LoVo (cell line): Measurements from ENCODE around the gene NAXE.
A peak's percentile ranks its signal among the peaks of the same experiment; 100 is the strongest.
"Not testable (repeated sequence)": the region's sequence is repeated elsewhere in the genome, so short reads cannot be mapped to it uniquely, and the experiment has no call there.

ENCODE experiments used
- DNase-seq: peaks from one replicate; pipeline ENCODE4 v3.0.0-alpha.2; 2016; ENCODE audit warnings: low spot score

NAXE gene

DNA sequence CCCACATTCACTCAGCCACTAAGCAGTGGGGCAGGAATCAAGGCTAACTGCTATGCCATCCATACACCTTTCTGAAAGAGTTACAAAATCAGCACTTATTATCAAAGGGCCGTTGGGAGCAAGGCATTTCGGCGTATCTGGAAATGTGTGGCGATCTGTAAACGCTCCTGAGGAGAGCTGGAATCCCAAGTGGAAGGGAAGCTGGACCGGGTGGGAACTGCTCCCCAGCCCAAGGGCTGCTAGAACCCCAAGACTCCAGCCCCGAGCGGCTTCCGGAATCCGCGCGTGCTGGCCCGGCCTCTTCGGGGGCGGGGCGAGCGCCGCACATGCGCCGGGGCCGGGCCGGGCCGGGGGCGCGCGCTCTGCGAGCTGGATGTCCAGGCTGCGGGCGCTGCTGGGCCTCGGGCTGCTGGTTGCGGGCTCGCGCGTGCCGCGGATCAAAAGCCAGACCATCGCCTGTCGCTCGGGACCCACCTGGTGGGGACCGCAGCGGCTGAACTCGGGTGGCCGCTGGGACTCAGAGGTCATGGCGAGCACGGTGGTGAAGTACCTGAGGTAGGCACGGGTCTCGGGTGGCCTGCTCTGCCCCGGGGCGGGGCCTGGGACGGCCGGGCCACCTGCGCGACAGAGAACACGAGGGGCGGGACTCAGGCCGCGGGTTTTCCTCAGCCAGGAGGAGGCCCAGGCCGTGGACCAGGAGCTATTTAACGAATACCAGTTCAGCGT, at the start of gene NAXE:
Gene NAXE, plus strand, starts transcription at position 345 of the 726 bp plus-strand sequence. Its CDS starts 29 bp downstream, at position 374.
- peak; percentile 69 for DNase-seq

DNA sequence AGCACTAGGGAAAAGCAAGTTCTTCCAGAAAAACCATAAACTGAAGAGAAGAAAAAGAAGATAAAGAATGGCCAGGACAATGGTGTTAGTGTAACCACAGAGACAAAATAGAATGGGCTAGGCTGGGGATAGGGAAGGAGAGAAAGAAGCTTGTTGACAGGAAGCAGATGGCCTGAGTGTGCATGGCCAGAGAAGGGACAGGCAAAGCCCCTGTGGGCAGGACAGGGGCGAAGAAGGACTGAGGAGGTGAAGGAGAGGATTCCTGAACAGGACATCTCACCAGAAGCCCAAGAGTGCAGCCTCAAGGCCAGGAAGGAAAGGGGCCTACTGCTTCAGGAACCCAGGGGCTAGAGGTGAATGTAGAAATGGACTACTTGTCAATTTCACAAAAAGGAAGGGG, 48.5 kb upstream of the NAXE start:
- no peak for DNase-seq

DNA sequence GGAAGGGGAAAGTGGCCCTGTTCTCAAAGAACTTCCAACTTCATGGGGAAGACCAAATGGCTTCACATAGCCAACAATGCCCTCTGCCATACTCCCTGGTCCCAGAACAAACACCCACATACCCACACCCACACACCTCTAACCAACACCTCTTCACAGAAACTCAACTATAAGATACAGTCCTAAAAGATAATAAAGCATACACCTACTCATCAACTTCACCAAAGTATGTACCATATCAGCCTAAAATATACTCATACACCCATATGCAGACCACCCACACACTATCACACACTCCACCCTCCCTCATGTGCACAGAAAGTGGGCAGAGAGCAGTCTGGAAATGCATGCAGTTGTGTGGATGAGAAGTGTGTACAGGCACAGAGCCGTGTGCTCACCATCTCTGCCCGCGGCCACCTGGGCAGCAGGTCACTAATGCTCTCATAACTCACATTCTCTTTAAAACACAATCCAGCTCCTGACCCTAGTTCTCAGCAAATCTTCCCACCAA, 46.9 kb upstream of the NAXE start:
- DNase-seq, result no peak

DNA sequence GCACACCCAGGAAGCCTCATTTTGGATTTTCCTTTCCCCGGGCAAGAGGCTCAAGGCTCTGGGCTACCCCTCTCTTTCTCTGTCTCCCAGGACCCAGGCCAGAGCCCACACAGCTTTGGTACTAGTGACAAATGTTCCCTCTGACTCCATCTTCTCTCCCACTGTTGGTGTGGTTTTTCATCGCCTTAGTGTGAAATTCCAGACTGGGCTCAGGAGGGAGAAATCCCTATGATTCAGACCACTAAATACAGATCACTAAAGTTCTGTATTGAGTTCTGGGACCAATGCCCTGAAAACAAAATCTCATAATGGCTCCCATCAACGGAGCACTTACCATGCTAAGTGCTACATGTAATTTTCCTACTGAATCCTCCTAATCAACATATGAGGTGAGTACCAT, 45.3 kb upstream of the NAXE start:
- no peak for DNase-seq

DNA sequence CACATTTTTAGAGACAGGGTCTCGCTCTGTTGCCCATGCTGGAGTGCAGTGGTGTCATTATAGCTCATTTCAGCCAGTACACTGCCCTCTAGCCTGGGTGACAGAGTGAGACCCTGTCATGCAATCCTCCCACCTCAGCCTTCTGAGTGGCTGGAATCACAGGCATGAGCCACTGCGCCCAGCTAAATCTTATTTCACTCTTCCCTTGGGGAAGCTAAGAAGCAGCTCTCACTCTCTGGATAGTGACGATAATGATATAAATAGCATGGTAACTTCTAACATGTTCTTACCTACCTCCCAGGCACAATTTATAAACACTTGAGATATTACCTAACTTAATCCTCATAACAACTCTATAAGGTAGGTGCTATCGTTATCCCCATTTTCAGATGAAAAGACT, 44.1 kb upstream of the NAXE start:
- no peak for DNase-seq

DNA sequence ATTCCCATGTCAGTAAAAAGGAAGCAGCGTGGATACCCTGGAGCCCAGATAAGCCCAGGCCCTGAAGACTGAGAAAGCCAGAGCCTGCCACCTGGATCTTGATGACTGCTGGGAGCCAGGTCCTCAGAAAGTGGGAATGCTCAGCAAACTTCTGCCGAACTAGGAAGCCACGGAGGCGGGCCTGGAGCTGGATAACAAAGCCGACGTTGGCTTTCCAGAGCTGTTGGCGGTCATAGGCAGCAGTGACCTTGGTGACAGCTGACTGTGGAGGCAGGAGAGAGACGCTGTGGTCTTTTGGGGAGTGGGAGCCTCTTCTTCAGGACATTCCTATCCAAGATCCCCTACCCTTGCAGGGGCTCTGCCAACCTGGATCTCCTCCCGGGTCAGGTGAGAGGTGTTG, 43.6 kb upstream of the NAXE start:
- no peak for DNase-seq

DNA sequence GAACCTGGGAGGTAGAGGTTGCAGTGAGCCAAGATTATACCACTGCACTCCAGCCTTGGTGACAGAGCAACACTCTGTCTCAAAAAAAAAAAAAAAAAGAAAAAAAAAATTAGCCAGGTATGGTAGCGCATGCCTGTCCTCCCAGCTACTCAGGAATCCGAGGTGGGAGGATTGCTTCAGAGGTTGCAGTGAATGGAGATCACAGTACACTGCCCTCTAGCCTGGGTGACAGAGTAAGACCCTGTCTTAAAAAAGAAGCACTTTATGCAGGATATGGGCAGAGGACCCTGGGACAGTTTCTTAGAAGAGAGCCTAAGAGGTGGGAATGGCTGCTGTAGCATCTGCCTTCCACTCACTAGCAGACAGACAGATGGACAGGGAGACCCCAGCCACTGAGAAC, 42.2 kb upstream of the NAXE start:
- no peak for DNase-seq

DNA sequence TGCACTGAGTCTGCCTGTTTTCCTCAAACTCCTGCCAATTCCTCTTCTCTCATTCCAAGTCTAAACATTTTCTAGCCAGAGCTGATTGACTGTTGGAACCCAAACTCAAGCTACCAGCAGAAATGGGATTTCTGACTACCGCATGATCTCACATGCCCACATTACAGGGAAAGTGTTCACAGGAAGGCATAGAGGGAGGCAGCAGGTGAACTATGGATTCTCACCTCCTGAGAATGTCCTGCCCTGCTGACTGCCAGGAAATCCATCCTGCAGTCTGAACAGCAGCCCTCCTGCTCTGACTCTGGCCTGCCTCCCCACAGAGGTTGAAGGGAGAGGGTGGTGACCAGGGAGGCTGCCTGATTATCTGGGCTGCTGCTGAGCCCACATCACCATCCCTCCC, 41.7 kb upstream of the NAXE start:
- DNase-seq, result no peak

DNA sequence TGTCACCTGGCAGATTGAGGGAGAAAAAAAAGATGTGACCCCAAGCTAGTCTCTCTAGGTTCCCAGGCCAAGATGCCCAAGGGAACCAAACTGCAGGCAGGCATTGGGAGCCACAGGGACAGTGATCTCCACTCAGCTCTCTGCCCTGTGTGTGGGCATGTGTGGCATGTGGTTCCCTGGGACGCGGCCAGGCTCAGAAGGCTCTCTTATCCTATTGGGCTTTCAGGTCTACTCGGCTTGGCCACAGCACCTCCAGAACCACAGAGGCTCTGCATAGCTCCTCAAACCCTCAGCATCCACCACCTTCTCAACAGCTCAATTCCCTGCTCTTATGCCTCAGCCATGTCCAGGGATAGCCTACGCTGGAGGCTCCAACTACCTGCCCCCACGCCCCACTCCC, 41.2 kb upstream of the NAXE start:
- no peak for DNase-seq

DNA sequence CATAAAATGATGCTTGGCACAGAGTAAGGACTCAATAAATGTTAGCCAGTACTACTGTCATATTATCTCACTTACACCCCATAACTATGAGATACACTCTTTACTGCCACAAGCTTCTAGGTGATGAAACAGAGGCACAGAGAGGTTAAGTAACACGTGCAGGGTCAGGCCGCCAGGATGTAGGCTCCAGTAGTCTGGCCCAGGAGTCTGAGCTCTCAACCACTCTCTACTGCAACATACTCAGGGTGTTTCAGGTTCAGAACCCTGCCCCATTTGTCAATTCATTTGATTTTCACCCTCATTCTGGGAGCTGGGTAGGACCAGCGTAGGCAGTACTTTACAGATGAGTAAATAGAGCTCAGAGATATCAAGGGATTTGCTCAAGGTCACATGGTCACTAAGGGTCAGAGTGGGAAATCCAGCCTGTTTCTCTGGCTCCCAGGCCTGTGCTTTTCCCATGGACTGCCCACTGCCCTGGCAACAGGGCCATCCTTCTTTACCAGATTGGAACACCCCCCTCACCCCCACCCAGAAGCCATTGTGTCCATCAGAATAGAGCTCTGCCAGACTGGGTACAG, 40.4 kb upstream of the NAXE start:
- no peak for DNase-seq

DNA sequence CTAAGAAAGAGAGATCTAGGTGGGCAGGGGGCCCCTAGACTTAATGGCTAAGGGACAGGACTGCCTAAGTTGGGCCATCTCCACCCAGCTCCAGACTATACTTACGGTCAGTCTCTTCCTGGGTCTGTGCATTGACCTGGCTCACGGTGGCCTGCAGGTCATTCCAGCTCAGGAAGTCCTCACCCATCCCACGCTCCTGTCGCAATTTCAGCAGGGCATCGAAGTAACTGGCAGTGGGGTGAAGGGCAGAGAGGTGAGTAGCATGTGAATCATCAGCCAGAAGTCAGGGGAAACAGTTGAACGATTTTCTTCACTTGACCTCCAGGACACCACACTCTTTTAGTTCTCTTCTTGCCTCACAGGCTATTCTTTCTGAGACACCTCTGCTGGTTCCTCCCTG, 39.7 kb upstream of the NAXE start:
- no peak for DNase-seq

DNA sequence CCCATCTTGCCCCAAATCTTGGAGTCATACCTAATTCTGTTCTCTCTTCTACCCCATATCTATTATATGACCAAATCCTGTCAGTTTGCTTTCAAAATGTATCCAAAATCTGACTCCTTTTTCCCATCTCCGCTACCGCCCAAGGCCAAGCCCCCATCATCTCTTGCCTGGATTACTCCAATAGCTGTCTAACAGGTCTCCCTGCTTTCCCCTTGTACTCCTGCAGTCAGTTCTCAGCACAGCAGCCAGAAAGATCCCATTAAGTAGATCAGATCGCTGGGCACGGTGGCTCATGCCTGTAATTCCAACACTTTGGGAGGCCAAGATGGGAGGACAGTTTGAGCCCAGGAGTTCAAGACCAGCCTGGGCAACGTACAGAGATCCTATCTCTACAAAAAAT, 39.1 kb upstream of the NAXE start:
- no peak for DNase-seq

DNA sequence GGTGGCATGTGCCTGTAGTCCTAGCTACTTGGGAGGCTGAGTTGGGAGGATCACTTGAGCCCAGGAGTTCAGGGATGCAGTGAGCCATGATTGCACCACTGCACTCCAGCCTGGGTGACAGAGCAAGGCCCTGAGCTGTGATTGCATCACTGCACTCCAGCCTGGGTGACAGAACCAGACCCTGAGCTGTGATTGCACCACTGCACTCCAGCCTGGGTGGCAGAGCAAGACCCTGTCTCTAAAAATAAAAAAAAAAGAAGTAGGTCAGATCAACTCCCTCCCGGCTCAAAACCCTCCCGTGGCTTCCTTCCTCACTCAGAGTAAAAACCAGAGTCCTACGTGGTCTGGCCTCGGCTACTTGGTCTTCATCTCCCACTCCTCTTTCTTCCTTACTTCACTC, 38.6 kb upstream of the NAXE start:
- not testable (repeated sequence) for DNase-seq

DNA sequence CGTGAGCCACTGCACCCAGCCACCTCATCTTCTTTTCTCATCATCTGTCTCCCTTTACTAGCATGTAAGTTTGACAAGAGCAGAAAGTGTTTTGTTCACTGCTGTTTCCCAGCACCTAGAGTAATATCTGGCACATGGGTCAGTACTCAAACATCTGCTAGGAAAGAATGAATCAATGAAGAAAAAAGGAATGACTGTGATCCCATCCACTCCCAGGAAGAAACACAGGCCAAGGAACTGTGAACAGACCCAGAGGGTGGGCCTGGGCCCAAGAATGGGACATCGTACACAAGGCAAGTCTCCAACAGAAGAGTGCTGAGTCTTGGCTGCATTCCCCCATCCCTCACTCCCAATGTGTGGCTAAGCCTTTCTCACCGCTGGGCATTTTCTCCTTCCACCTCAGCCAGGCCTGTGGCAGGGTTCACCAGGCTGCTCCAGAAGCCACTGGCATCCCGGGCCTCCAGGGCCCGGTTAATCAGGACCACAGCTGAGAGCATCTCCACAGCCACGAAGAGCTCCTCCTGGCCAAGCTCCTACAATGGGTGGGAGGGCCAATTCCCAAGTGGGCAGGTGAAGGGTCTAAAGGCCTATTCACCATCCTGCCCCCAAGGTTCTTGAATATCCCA, 37.6 kb upstream of the NAXE start:
- no peak for DNase-seq

DNA sequence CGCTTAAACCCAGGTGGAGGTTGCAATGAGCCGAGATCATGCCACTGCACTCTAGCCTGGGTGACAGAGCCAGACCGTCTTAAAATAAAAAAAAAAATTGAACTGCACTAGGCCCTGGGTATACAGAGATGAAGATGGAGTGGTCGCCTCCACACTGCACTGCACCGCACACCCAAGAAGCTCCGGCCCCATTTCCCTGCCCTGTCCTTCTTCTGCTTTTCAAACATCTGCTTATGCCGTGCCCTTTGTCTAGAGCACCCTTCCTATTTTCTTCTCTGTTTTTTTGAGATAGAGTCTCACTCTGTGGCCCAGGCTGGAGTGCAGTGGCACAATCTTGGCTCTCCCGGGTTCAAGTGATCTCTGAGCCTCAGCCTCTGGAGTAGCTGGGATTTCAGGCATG, 36.6 kb upstream of the NAXE start:
- DNase-seq, result no peak

DNA sequence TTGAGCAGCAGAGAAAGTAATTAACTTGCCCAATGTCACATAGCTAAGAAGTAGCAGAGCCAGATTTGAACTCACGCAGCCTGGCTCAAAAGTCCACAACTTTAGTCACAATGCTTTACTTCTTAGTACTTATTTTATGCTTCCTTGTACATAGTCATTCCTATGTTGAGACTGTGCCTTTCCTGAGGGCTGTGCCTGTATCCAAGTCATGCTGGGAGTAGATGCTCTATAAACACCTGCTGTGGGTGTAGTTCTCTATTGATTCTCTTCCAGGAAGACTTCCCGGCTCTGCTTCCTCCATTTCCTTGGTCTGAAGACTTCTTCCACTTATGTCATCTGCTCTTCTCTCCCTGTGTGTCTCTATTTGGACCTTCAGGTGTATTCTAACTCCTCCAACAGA, 35.9 kb upstream of the NAXE start:
- DNase-seq, result no peak

DNA sequence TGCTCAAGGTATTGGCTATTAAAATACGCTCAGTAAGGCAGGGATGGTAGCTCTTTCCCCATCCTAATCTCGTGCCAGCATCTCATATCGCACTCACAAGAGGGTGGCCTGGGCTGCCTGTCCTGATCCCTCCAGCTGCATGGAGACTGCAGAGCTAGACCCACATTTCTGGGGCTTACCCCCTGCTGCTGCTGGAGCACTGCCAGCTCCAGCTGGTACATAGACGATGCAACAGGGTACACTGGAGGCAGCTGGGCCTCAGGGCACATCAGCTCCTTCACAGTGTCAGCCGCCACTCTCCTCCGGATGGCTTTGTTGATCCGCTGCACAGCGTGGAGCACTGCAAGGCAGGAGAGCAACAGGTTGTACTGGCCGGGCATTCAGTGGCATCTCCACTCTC, 35.2 kb upstream of the NAXE start:
- DNase-seq, result no peak

DNA sequence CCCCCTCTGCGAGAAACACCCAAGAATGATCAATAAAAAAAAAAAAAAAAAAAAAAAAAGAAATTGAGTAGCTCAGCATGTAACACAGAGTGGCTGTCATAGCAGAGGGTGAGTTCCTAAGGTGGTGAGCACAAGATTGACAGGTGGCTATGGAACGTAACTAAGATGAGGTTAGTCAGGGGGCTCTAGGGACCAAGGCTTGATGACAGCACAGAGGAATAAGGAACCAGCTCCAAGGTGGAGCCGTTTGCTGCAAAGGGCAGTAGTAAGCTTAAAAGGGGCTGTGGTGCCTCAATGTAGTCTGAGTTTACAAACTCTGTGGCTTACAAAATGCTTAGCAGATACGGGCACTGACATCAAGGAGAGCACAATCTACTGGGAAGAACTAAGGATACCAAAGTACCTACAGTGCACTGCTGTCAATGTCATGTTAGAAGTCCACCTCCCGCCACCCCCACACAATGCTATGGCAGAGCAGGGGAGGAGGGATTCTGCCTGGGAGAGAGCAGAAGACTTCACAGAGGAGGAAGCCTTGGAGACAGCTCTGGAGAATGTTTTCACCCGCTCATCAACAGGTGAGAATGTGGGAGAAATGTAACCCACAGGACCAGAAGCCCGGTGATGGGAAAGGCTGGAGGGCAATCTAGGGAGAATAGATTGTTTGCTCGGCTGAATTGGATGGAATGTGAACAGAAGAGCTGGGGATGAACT, 32.3 kb upstream of the NAXE start:
- no peak for DNase-seq

DNA sequence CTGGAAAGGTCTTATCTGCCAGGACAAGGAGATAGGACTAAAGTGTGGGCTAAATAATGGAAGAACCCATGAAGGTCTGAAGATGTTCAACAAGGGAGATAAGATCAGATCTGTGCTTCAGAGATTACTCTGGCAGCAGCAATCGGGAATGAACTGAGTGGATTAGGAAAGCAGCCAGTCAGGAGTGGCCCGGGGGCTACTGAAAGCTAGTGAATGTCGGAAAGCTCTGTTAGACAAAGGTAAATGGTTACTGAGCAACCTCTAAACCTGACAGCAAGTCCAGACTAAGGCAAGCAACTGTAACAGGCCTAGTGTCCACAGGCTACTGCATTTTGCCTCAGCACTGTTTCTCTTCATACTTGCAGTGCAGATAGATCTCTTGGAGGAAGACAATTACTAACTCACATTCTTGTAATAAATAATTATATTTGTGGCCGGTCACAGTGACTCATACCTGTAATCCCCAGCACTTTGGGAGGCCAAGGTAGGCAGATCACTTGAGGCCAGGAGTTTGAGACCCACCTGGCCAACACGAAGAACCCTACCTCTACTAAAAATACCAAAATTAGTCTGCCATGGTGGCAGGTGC, 31.7 kb upstream of the NAXE start:
- DNase-seq, result no peak

DNA sequence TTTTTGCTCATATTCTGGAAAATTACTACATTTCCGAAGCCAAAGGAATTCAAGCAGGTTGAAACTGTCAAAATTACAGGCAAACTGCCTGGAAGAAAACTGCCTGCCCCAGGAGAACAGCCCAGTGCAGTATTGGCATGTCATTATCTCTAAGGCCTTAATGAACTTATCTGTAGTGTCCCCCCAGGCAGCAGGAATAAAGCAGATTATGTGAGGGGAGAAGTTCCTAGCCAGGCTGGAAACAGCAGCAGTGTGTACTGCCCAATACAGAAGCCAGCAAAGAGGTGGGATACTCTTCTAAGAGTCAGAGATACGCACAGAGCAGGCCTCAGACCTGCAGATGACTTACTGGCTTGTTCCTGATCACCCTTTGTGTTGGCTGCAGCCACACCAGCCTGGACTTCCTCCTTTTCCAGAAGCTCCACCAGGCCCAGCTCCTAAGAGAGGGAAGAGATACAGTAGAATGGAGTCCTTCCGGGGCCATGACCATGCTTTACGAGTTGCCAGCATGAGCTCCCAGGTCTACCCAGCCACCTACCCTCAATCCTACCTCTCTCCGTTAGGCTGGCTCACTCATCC, 30.9 kb upstream of the NAXE start:
- DNase-seq, result no peak

DNA sequence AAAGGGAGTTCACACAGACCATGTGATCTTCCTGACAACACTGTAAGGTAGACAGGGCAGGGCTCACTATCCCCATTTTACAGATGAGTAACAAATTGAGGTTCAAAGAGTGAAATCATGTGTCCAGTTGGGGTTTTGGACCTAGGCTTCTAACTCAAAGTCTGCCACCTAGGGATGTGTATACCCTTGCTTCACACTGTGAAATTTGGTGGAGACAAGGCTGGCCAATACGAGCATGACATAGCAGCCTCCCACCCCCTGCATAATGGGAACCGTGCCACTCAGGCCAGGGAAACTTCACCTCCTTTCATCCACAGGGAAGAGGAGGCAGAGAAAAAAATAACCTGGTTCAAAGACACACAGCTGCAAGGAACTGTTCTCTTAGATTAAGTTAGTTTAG, 26.1 kb upstream of the NAXE start:
- no peak for DNase-seq

DNA sequence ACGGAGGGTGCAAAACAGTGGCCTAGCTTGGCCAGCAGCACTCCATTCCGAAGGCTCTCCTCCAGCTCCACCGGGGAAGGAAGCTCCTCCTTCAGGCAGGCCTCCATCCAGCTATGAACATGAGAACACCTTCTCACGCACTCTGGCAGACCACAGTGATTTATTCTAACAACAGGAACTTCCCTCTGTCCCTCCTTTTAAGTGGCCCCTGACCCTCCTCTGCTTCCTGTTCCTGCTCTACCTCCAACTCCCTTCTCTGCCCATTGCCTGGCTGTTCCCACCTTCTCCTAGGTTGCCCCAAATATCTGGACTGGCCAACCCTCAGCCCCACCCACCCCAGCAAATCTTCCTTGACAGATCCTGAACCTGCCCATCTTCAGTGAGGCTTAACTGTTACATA, 25.1 kb upstream of the NAXE start:
- no peak for DNase-seq
